Mesothelial cell of epicardium (in vitro differentiated cells): ENCODE measurements around the gene OSBP. TPM values are rescaled to one million over a fixed set of nuclear protein-coding genes. Genes with fewer than 3 reads are reported as not detected.

ENCODE experiments used
- DNase-seq, 2 experiments: peaks; one replicate each; pipeline ENCODE4 v3.0.0; 2021; ENCODE audit warnings: low spot score in 2 of 2; ENCODE audit not compliant: unreplicated experiment in 2 of 2
- H3K27ac Mint-ChIP-seq: 2 replicates; pipeline ENCODE4 v1.8.0; 2021; ENCODE audit warnings: mixed read lengths
- H3K27me3 Mint-ChIP-seq: 2 replicates; pipeline ENCODE4 v1.8.0; 2021; ENCODE audit warnings: low read depth, mixed read lengths
- H3K36me3 Mint-ChIP-seq: 2 replicates; pipeline ENCODE4 v1.8.0; 2021; ENCODE audit warnings: mixed read lengths
- H3K4me1 Mint-ChIP-seq: 2 replicates; pipeline ENCODE4 v1.8.0; 2021; ENCODE audit warnings: mixed read lengths
- H3K4me3 Mint-ChIP-seq: 2 replicates; pipeline ENCODE4 v1.8.0; 2021; ENCODE audit warnings: mild to moderate bottlenecking, moderate library complexity, mixed read lengths
- H3K9me3 Mint-ChIP-seq: 2 replicates; pipeline ENCODE4 v1.8.0; 2021; ENCODE audit warnings: mixed read lengths
- CTCF ChIP-seq: fragments of 200-600 bp; sonication (generic); IDR thresholded peaks from one replicate; pipeline ENCODE4 v1.5.0; 2021; ENCODE audit warnings: antibody characterized with exemption; ENCODE audit not compliant: unreplicated experiment
- total RNA-seq: library from RNA; stranded (reverse); gene quantifications from 3 replicates; pipeline ENCODE4 v1.2.1, GENCODE V29; 2021

The OSBP gene
- total RNA-seq, 1 donor from 2014 or later = 47.6 TPM

- Mint-ChIP-seq H3K36me3 (peaks cover 2% of the 10 kb centered on the region), H3K27me3 (peaks cover 1% of the 10 kb centered on the region), H3K9me3 (no peaks in the 10 kb centered on the region), H3K4me3 (peak overlapping the region; percentile 84), H3K4me1 (peaks cover 50% of the 10 kb centered on the region), H3K27ac (peak overlapping the region; percentile 92)
- DNase-seq = no peak
- TF ChIP-seq CTCF = no peak
Measured at GRCh38 chr11:59615120-59615636, 396 bp downstream of the OSBP start.

- H3K4me1 Mint-ChIP-seq = peaks cover 50% of the 10 kb centered on the region
- peak overlapping the region; percentile 92 for H3K27ac Mint-ChIP-seq
- peaks cover 1% of the 10 kb centered on the region for H3K27me3 Mint-ChIP-seq
- peaks cover 5% of the 10 kb centered on the region for H3K36me3 Mint-ChIP-seq
- no peak for DNase-seq
- no peak for TF ChIP-seq CTCF
- peak overlapping the region; percentile 84 for H3K4me3 Mint-ChIP-seq
- no peaks in the 10 kb centered on the region for H3K9me3 Mint-ChIP-seq
Measured at GRCh38 chr11:59614277-59615119, 1.1 kb downstream of the OSBP start.

DNA sequence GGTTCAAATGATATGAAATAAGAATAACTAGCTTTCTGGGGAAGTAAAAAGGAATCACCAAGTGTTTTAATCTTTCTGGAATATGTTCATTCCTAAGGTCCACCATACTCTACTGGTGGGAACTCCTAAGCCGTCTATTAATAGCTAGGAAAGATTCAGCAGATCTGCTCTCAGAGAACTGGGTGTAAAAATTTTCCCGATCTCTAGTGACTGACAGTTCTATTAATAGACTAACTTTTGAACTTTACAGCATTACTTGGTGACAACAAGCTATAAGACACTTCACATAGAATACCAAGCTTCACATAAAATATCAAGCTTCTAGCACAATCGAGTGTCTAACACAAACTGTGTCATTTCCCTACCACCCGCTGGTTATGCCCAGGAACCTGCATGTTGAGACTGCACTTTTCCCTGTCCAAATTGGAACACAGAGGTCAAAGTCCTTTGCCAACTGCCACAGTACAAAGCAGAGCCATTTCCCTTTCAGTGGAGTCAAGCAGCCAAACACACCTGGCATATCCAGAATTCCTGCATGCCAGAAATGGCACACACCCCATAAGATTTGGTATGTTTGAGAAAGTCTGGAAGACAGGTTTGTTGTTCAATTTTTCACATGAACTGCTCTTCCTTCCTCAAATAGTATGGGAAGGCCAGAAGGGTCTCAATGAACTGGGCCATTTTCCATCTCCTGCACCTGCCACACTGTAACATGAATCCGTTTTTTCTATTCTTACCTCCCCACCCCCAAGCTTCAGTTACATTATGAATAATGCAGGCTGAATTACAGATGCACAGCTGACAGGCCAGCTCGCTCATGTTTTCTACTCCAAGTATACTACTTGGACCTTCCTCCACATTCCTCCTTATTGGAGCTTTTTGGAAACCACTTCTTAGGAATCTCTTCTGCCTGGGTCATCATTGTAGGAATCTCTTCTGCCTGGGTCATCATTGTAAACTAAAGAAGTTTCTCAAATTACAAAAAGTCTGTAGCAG lies 3.7 kb downstream of the OSBP start:
- H3K4me3 Mint-ChIP-seq = no peak overlapping the region
- H3K27ac Mint-ChIP-seq = peak overlapping the region; percentile 18
- H3K4me1 Mint-ChIP-seq = peaks cover 39% of the 10 kb centered on the region

GRCh38 chr11:59610289-59610688 lies 5.3 kb downstream of the OSBP start:
- H3K36me3 Mint-ChIP-seq = peaks cover 32% of the 10 kb centered on the region
- peaks cover 33% of the 10 kb centered on the region for H3K4me1 Mint-ChIP-seq
- H3K27me3 Mint-ChIP-seq = no peaks in the 10 kb centered on the region
- H3K4me3 Mint-ChIP-seq = no peak overlapping the region
- TF ChIP-seq CTCF = no peak
- no peaks in the 10 kb centered on the region for H3K9me3 Mint-ChIP-seq
- no peak overlapping the region for H3K27ac Mint-ChIP-seq
- DNase-seq = no peak

More for the DNA sequence above, 3.7 kb downstream of the OSBP start:
- Mint-ChIP-seq H3K27me3 (peaks cover 1% of the 10 kb centered on the region), H3K36me3 (peaks cover 23% of the 10 kb centered on the region), H3K9me3 (no peaks in the 10 kb centered on the region)
- no peak for DNase-seq
- no peak for TF ChIP-seq CTCF

- DNase-seq = no peak
- Mint-ChIP-seq H3K4me1 (peaks cover 13% of the 10 kb centered on the region), H3K9me3 (no peaks in the 10 kb centered on the region), H3K36me3 (peaks cover 42% of the 10 kb centered on the region), H3K4me3 (no peak overlapping the region), H3K27ac (no peak overlapping the region), H3K27me3 (no peaks in the 10 kb centered on the region)
- no peak for TF ChIP-seq CTCF
Measured at GRCh38 chr11:59607703-59608454, 7.7 kb downstream of the OSBP start.
